GM18867 (cell line): ENCODE data around the gene PIM3.
A peak's percentile ranks its signal among the peaks of the same experiment; 100 is the strongest.

Experiments used
- ATAC-seq: cut with Tn5 transposase; IDR thresholded peaks from one replicate; pipeline ENCODE4 v1.9.1; 2021; ENCODE audit warnings: mild to moderate bottlenecking, moderate library complexity; ENCODE audit not compliant: unreplicated experiment

The PIM3 gene

DNA sequence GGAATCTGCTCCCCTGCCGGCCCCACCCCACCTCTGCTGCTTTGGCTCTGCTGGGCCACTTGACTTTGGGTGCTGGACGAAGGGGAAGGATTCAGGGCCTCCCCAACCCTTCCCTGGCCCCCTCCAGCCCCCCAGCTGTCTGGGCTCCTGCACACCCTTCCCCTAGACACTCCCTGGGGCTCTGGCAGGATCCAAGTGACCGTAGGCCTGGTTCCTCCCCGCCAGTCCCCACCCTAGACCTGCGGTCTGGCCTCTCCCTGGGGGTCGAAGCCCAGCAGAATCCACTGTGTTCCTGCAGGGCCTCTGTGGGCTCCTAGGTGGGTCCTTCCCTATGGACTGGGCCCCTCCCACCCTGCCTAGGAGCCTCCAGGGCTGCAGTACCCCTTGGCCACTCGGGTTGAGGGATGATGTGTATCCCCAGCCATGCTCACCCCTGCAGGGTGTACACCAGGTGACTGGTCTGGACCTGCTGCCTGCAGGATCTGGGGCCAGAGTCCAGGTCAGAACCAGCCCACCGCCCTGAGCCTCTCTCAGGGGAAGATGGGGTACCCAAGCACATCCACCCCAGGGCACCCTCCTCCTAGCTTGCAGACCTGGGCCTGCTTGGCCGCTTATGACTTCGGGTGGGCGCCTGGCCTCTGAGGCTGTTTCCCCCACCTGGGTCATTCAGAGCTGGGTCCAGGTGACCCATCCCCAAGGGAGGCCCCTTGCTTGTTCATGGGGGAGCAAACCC is 5.6 kb downstream of the PIM3 start:
- ATAC-seq: no peak

DNA sequence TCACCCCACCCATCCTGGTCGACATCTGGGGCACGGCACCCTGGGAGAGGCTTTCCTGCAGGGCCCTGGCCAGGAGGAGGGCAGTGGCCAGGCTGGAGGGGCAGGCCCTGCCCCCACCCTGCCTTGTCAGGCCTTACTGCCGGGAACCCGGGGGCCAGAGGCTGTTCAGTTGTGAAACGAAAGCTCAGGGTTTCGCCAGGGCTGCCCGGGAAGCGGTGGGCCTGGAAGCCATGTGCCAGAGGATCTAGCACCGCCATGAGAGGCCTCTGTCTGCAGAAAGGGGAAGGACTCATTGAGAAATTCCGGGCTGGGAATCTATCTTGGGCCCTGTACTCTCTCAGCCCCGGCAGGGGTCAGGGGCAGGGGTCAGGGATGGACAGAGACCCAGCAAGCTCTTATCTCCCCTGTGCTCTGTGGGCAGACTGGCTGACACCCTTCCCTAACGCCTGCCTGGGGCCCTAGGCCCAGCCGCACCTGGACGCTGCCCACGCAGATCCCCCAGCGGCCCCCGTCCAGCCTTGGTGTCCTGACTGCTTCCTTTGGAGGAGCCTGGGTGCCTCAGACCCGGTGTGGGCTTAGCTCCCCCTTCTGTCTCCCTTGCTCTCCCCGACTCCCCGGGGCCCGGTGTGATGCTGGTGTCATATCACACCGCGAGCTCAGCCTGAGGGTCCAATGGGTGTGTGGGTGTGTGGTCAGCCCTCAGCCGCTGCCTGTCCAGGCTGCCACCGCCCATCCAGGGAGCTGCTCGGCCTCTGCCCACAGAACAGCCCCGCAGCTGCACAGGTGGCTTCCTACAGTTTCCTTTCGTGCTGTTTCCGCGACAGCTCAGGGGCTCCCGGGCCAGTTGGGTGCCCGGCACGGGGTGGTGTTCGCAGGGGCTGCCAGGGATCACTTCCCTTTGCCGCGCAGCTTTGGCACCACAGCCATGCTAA is 6.5 kb downstream of the PIM3 start:
- ATAC-seq: no peak

DNA sequence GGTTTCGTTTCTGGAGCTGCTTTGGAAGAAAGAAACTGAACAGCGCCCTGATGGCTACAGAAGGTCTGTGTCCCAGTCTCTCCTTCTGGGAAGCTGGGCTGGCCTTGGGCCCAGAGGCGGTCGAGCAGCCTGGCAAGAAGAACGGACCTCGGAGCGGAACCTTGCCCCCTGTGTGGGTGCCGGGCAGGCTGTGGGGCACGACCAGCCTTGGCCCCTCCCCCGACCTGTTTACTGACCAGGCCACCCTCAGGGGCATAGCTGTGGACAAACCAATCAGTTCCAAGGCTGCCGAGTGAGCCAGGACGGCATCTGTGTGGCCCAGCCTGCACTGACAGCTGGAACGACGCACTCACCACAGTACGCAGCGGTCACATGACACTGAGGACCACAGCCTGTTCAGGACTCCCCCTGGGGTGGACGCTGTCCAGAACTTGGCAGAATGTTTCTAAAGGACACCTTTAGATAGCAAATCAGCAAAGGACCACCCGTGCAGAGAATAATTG is 7.2 kb downstream of the PIM3 start:
- no peak for ATAC-seq

DNA sequence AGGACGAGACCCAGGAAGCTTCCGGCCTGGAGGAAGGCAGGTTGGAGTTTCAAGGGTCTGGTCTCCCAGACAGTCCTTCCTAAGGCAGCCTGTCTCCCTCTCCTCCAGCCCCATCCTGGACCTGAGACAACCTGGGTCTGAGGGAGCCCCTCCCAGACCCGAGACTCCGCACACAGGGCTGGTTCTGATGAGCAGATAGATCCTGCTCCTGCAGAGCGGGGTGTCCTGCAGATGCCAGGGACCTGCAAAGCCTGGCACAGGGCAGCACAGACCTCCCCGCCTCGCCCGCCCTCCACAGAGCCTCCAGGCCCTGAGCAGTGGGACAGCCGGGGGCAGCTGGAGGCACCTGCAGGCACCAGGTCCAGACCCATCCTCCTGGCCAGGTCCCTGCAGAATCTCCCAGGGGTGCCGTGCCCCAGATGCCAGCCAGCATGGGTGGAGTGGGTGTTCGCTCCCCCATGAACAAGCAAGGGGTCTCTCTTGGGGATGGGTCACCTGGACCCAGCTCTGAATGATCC is 7.8 kb downstream of the PIM3 start:
- no peak for ATAC-seq

DNA sequence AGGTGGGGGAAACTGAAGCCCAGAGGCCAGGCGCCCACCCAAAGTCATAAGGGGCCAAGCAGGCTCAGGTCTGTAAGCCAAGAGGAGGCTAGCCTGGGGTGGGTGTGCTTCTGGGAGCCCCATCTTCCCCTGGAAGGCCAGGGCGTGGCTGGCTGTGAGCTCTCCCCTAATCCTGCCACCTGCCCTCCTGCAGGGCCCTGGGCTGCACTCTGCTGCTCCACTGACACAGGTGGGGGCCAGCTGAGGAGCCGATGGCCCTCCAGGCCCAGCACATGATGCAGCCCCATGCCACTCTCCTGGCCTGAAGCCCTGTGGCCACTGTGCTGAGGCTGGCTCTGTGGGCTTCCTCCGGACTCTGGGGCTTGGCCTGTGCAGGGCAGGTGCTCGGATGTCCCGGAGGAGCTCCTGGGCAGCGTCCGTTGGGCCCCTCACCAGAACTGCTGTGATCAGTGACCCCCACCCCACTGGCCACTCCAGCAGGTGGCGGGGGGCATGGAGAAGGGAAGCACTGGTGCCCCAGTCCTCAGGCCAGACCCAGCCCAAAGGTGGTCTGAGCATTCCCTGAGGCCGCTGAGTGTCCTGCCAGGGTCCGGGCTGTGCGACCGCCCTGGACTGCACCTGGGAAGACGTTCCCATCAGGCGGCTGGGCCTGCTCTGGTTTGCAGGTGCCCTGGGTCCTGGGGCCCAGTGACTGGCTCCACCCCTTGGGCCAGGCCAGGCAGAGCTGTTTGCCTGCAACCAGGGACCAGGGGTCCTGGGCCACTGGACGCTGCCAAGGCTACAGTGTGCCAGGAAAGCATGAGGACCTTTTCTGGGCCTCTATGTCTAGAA is 8.5 kb downstream of the PIM3 start:
- ATAC-seq: no peak

DNA sequence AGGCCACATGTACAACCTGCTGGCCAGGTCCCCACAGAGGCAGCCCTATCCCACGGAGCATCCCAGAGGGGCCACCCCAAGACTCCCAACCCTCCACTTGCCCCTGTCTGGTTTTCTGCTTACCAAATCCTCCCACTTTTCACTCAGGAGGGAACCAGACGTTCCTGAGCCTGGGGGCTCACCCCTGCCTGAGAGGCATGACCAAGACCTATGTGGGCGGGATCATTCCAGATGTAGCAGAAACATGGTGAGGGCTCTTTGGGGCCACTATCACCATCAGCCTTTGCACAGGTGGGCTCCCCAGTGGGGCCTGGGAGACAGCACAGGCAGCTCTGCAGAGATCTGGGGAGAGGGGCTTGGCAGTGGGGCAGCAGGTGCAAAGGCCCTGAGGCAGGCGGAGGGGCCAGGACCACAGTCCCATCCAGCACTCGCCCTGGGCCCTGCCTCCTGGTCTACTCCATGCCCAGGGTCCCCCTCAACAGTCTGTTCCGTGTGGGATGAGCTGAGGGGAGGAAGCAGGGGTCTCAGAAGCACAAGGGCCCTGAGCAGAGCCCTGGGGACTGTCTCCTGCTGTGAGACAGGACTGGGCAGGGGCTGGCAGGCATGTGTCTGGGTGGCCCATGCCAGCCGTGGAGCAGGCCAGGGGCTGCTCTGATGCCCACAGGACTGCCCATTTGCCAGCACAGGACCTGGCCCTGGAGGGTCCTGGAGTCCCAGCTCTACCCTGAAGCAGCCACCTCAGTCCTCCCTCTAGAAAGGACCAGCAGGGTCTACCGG is 9.4 kb downstream of the PIM3 start:
- no peak for ATAC-seq

DNA sequence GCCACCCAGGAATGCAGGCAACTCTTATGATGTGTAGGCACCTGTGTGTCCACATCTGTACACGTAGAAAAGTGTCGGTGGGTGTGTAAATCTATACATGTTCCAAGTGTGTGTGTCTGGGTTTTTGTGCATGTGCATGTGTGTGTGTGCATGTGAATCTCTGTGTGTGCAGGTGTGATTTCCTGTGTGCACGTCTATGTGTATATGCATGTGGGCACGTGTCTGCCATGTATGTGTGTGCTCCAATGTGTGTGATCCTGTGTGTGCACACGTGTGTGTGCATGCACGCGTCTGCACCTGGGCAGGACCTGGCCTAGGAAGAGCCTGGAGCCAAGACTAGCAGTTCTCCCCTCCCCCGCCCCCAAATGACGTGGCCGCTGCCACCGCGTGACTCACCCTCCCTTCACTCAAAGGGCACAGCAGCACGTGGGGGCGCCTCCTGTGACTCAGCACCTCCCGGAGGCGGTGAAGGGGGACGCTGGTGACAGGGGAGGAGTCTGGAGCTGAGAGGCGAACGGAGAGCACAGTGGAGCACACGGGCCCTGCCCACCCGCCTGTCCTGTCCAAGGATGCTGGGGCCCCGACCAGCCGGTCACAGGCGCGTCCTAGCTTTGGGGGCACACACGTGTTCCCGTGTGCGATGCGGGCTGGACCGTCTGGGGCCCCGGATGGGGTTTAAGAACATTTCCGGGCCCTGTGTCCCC is 10.1 kb downstream of the PIM3 start:
- ATAC-seq: peak; percentile 68

DNA sequence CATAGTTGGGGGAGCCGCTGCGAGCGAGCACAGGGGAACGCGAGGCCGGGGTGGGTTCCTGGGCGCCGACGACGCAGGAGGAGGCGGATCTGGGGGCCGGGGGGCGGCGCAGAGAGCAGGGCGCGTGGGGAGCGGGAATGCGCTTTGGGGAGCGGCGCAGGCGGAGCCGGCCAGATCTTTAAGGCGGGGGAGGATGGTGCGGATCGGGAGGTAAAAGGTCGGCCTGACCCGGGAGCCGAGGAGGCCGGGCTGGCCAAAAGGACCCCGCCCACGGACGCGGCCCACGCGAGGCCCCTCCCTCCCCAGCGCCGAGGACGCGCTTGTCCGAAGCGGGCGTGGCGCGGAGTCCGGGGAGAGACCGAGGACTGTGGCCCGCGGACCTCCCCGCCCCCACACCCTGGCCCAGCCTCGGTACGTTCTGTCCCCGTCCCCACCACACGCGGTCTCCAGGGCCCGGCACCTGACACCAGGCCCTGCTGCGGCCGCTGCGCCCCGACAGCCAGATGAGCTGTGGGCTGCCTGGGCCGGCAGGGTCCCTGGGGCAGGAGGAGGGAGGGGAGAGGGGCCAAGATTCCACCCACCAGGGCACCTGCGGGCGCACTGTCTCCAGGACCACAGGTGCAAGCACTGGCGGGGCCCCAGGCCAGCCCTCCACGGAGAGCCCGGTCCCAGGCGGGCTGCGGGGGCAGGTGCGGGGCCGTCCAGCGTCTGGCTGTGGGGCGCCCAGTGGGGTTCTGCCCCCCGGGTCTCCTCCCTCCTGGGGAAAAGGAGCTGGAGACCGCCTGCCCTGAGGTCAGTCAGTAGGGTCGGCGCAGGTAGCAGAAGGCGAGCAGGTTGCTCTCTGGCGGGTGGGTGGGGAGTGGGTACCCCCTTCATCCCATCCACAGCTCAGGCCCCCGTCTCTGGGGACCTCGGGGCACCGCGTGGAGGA is 10.9 kb downstream of the PIM3 start:
- ATAC-seq: peak; percentile 31

DNA sequence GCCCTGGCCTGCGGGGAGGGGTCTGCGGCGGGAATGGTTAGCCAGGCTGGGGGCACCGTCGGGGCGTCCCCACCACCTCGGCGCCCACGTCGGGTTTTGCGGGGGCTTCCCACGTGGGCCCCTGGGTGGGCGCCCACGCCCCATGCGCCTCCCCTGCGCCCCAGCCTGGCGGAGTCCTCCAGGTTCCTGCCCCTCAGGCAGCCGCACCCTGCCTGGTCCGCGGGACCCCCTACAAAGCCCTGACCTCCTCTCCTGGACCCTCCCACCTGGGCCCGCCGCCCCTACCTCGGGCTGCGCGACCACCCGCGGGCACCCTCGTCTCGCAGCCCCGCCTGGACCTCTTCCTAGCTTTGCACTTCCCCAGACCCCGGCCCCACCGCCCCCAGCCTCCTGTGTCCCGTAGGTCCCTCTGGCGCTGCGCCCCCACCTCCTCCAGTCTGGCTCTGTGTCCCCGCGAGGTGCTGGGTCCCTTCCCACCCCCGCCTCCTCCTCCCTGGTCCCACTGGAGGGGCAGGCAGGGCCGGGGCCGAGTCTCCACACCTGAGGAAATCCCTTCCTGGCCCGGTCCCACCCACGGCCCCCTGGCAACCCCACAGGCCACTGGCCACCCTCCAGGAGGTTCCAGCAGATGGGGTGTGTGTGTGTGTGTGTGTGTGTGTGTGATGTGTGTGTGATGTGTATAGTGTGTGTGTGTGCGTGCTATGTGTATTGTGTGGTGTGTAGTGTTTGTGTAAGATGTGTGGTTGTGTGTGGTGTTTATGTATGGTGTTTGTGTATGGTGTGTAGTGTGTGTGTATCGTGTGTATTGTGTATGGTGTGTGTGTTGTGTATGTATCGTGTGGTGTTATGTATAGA is 11.8 kb downstream of the PIM3 start:
- ATAC-seq: no peak

DNA sequence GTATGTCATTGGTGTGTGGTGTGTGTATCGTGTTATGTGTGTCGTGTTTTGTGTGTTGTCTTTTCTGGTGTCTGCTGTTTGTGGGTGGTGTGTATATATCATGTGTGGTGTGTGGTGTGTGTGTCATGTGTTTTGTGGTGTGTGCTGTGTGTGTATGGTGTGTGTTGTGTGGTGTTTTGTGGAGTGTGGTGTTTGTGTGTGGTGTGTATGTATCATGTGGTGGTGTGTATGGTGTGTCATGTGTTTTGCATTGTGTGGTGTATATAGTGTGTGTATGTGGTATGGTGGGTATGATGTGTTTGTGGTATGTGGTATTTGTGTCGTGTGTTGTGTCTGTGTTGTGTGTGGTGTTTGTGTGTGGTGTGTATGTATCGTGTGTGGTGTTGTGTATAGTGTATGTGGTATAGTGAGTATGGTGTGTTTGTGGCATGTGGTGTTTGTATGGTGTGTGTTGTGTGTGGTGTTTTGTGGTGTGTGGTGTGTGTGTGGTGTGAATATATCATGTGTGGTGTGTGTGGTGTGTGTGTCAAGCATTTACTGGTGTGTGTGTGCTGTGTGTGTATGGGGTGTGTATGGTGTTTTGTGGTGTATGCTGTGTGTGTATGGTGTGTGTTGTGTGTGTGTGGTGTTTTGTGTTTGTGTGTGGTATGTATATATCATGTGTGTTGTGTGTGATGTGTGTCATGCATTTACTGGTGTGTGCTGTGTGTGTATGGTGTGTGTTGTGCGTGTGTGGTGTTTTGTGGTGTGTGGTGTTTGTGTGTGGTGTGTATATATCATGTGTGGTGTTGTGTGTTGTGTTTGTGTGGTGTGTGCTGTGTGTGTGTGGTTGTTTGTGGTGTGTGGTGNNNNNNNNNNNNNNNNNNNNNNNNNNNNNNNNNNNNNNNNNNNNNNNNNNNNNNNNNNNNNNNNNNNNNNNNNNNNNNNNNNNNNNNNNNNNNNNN is 12.7 kb downstream of the PIM3 start:
- ATAC-seq: no peak

DNA sequence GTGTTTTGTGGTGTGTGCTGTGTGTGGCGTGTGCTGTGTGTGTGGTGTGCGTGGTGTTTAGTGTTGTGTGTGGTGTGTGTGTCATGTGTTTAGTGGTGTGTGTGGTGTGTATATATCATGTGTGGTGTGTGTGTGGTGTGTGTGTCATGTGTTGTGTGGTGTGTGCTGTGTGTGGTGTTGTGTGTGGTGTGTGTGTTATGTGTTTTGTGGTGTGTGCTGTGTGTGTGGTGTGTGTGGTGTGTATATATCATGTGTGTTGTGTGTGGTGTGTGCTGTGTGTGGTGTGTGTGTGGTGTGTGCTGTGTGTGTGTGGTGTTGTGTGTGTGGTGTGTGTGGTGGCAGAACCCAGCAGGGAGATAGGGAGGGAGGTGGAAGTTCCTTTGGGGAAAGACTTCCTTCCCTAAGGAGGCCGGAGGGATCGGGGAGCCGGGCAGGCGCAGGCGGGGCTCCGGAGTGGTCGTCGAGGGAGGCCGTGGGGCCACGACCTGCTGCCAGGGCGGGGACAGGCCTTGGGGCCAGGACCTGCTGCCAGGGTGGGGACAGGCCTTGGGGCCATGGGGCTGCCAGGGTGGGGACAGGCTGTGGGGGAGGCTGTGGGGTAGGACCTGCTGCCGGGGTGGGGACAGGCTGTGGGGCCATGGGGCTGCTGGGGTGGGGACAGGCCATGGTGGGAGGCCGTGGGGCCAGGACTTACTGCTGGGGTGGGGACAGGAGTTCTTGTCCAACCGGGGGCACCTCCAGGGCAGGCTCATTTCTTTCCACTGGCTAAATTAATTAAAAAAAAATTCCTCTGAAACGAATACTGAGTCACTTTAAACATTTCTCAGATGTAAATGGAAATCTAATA is 15.2 kb downstream of the PIM3 start:
- ATAC-seq: no peak

DNA sequence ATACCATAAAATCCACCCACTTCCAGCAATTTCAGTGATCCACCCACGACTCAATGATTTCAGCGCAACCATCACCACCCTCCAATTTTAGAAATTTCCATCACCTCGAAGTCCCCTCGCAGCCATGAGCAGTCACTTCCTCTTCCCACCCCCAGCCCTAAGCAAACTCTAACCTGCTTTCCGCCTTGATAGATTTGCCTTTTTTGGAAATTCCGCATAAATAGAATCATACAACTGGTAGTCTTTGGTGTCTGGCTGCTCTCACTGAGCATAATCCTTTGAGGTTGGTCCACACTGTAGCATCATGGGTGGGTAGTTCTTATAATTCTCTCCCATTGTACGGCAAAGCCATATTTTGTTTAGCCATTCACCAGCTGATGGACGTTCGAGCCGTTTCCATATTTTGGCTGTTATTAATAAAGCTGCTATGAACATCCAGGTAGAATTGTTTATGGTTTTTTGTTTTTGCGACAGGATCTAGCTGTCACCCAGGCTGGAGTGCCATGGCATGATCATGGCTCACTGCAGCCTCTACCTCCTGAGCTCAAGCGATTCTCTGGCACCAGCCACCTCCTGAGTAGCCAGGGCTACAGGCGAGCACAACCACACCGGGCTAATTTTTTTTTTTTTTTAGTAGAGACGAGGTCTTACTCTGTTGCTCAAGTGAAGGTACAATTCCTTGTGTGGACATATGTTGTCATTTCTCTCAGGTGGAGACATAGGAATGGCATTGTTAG is 16.0 kb downstream of the PIM3 start:
- no peak for ATAC-seq

DNA sequence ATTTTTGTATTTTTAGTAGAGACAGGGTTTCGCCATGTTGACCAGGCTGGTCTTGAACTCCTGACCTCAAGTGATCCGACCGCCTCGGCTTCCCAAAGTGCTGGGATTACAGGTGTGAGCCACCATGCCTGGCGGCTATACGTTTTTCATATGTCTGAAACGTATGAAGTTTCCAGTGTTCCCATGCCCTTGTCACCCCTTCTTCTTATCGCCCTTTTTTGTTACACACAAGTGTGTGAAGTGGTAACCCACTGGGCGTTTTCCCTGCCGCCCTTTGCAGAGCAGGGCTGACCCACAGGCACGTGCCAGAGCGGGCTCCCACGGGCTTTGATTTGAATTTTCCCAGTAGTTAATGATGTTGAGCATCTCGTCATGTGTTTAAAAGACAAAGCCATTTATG is 17.0 kb downstream of the PIM3 start:
- ATAC-seq: no peak

DNA sequence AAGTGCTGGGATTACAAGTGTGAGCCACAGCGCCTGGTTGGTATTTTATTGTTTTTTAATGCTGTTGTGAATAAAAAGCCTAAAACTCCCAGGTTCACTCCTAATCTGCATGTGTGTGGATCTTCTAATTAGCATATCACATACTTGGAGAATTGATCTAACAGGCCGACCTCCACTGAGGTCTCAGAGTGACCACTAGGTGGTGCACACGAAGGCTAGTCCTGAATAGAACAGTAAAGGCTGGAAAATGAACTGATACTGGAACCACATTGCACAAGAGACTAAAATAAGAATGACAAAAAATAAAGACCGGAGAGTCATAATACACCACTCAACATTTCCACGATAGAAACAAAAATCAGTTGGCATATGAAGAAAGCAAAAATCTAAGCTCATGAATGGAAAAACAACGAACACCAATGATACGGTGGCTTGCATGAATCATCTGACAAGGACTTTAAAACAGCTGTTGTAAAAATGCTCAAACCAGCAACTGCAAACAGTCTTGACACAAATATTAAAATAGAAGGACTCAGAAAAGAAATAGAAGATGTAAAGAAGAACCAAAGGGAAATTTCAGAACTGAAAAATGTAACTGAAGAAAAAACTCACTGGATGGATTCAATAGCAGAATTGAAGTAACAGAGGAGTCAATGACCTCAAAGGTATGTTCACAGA is 19.2 kb downstream of the PIM3 start:
- ATAC-seq: no peak
